SK-N-SH (cell line): ENCODE measurements around the gene CPEB3. TPM values are rescaled to one million over a fixed set of nuclear protein-coding genes. Genes with fewer than 3 reads are reported as not detected.
A peak's percentile ranks its signal among the peaks of the same experiment; 100 is the strongest.

Experiments
- CTCF ChIA-PET: fragments of 300-600, 350-600 bp; formaldehyde crosslinking; extraction: SDS; loops from one replicate; lab custom pipeline; 2021; lab: Yijun Ruan, JAX
- POLR2A ChIA-PET: fragments of 350-600 bp; sonication (Branson Sonifier 250); formaldehyde crosslinking; extraction: SDS; loops from one replicate; lab custom pipeline; 2020; ENCODE audit warnings: antibody characterized with exemption, inconsistent platforms; lab: Yijun Ruan, JAX
- DNase-seq: peaks from one replicate; pipeline ENCODE4 v3.0.0; 2012
- H2AFZ ChIP-seq: fragments of 200-600 bp; sonication (generic); 2 replicates; pipeline ENCODE4 v1.8.1; 2016; ENCODE audit warnings: antibody characterized with exemption, mild to moderate bottlenecking, low read depth
- H3F3A ChIP-seq: fragments of 200-600 bp; sonication (generic); replicated peaks from 2 replicates; pipeline ENCODE3; 2016; ENCODE audit warnings: antibody characterized with exemption, mild to moderate bottlenecking; ENCODE audit not compliant: insufficient read depth
- H3K27ac ChIP-seq, 2 experiments: fragments of 200-500 bp in 1 of 2; fragments of 200-600 bp in 1 of 2; sonication (Bioruptor generic) in 1 of 2; sonication (generic), shearing (Covaris generic) in 1 of 2; 2 replicates each; pipeline versions ENCODE4 v1.5.1 to v1.6.1; 2014 to 2016; ENCODE audit warnings: low read depth in 2 of 2, inconsistent platforms in 1 of 2, low read length in 1 of 2, mild to moderate bottlenecking in 1 of 2, mixed read lengths in 1 of 2
- H3K27me3 ChIP-seq: fragments of 200-600 bp; sonication (generic), shearing (Covaris generic); 2 replicates; pipeline ENCODE4 v1.6.1; 2016; ENCODE audit warnings: mixed run types; ENCODE audit not compliant: insufficient read depth
- H3K36me3 ChIP-seq, 2 experiments: fragments of 200-500 bp in 1 of 2; fragments of 200-600 bp in 1 of 2; sonication (Bioruptor generic) in 1 of 2; sonication (generic) in 1 of 2; replicated peaks in 1 of 2; 2 replicates each; pipeline versions ENCODE3 to v1.5.1; 2014 to 2016; ENCODE audit warnings: low read length in 1 of 2, mild to moderate bottlenecking in 1 of 2; ENCODE audit not compliant: insufficient read depth in 2 of 2, control insufficient read depth in 1 of 2
- H3K4me1 ChIP-seq, 2 experiments: fragments of 200-500 bp in 1 of 2; fragments of 200-600 bp in 1 of 2; sonication (Bioruptor generic) in 1 of 2; sonication (generic), shearing (Covaris generic) in 1 of 2; 2 replicates each; pipeline versions ENCODE4 v1.5.1 to v1.6.1; 2014 to 2016; ENCODE audit warnings: low read depth in 1 of 2, low read length in 1 of 2, mixed run types in 1 of 2; ENCODE audit not compliant: insufficient read depth in 2 of 2, control insufficient read depth in 1 of 2
- H3K4me2 ChIP-seq: fragments of 200-600 bp; sonication (generic), shearing (Covaris generic); 2 replicates; pipeline ENCODE4 v1.6.1; 2017; ENCODE audit warnings: mixed run types
- H3K4me3 ChIP-seq, 2 experiments: fragments of 200-500 bp in 1 of 2; fragments of 200-600 bp in 1 of 2; sonication (Bioruptor generic) in 1 of 2; sonication (generic), shearing (Covaris generic) in 1 of 2; 2 replicates each; pipeline versions ENCODE4 v1.5.1 to v1.8.1; 2014 to 2016; ENCODE audit warnings: low read depth in 2 of 2, inconsistent platforms in 1 of 2, low read length in 1 of 2, mild to moderate bottlenecking in 1 of 2, mixed read lengths in 1 of 2, moderate library complexity in 1 of 2
- H3K79me2 ChIP-seq: fragments of 200-600 bp; sonication (generic); 2 replicates; pipeline ENCODE4 v1.8.1; 2017; ENCODE audit warnings: mild to moderate bottlenecking; ENCODE audit not compliant: insufficient read depth
- H3K9ac ChIP-seq: fragments of 200-600 bp; sonication (generic); 2 replicates; pipeline ENCODE4 v1.6.1; 2017; ENCODE audit warnings: mixed run types
- H3K9me2 ChIP-seq: fragments of 200-600 bp; sonication (generic); 2 replicates; pipeline ENCODE4 v1.6.1; 2017; ENCODE audit warnings: mixed run types
- H3K9me3 ChIP-seq: fragments of 200-600 bp; sonication (generic); 2 replicates; pipeline ENCODE4 v1.6.1; 2017; ENCODE audit warnings: mixed run types, mild to moderate bottlenecking, moderate library complexity
- H4K20me1 ChIP-seq: fragments of 200-600 bp; sonication (generic); 2 replicates; pipeline ENCODE4 v1.6.1; 2017; ENCODE audit warnings: mild to moderate bottlenecking, mixed run types; ENCODE audit not compliant: insufficient read depth
- CHD2 ChIP-seq: fragments of 150-350 bp; IDR thresholded peaks from 2 replicates; pipeline ENCODE4 v1.6.1; 2018; ENCODE audit warnings: low read length; ENCODE audit not compliant: partially characterized antibody
- CTCF ChIP-seq: fragments of 200-600 bp; sonication (generic); IDR thresholded peaks from 2 replicates; pipeline ENCODE4 v1.6.1; 2017; ENCODE audit warnings: antibody characterized with exemption, mild to moderate bottlenecking, moderate library complexity
- ELF1 ChIP-seq: IDR thresholded peaks from 2 replicates; pipeline ENCODE4 v1.4.0; 2012
- EP300 ChIP-seq, 2 experiments: IDR thresholded peaks; 2 replicates each; pipeline versions ENCODE4 v1.4.0 to v1.6.1; 2012; ENCODE audit warnings: borderline replicate concordance in 1 of 2, low read depth in 1 of 2, low read length in 1 of 2
- GATA2 ChIP-seq: sonication (generic); formaldehyde crosslinking; IDR thresholded peaks from 2 replicates; pipeline ENCODE4 v1.5.0; 2020; ENCODE audit warnings: mild to moderate bottlenecking, missing genetic modification reagents
- IRF3 ChIP-seq: fragments of 150-350 bp; IDR thresholded peaks from 2 replicates; pipeline ENCODE4 v1.6.1; 2016; ENCODE audit warnings: mild to moderate bottlenecking, low read depth, low read length
- JUND ChIP-seq: IDR thresholded peaks from 2 replicates; pipeline ENCODE4 v1.4.0; 2012
- NFIC ChIP-seq: IDR thresholded peaks from 2 replicates; pipeline ENCODE4 v1.4.0; 2012; ENCODE audit warnings: borderline replicate concordance
- NRF1 ChIP-seq: IDR thresholded peaks from 2 replicates; pipeline ENCODE4 v1.6.1; 2012; ENCODE audit warnings: low read depth, mild to moderate bottlenecking, low read length
- PBX3 ChIP-seq: IDR thresholded peaks from 2 replicates; pipeline ENCODE4; 2012
- POLR2AphosphoS5 ChIP-seq: IDR thresholded peaks from 2 replicates; pipeline ENCODE4 v1.6.1; 2012; ENCODE audit warnings: low read depth, low read length
- RAD21 ChIP-seq: IDR thresholded peaks from 2 replicates; pipeline ENCODE4 v1.6.1; 2012; ENCODE audit warnings: mild to moderate bottlenecking, low read length
- REST ChIP-seq: IDR thresholded peaks from 2 replicates; pipeline ENCODE4 v1.6.1; 2012; ENCODE audit warnings: mild to moderate bottlenecking, low read depth, low read length, moderate library complexity
- RFX5 ChIP-seq: IDR thresholded peaks from 2 replicates; pipeline ENCODE4 v1.6.1; 2012; ENCODE audit warnings: mild to moderate bottlenecking, improper control_type of control experiment, low read length
- RXRA ChIP-seq: IDR thresholded peaks from 2 replicates; pipeline ENCODE4 v1.4.0; 2012; ENCODE audit warnings: low read depth, mild to moderate bottlenecking, borderline replicate concordance
- SIN3A ChIP-seq: IDR thresholded peaks from 2 replicates; pipeline ENCODE4 v1.6.1; 2012; ENCODE audit warnings: low read depth, mild to moderate bottlenecking, low read length, moderate library complexity, borderline replicate concordance
- TCF12 ChIP-seq: IDR thresholded peaks from 2 replicates; pipeline ENCODE4 v1.4.0; 2012
- TEAD4 ChIP-seq: IDR thresholded peaks from 2 replicates; pipeline ENCODE4 v1.4.0; 2012; ENCODE audit warnings: mild to moderate bottlenecking, borderline replicate concordance; ENCODE audit not compliant: insufficient read depth
- YY1 ChIP-seq: IDR thresholded peaks from 2 replicates; pipeline ENCODE4 v1.4.0; 2012; ENCODE audit warnings: low read depth, mild to moderate bottlenecking
- ZBTB33 ChIP-seq: IDR thresholded peaks from 2 replicates; pipeline ENCODE4 v1.4.0; 2012; ENCODE audit warnings: low read depth, borderline replicate concordance
- WGBS: methylation state at CpG from one replicate; pipeline ENCODE4 v1.1.6; 2017; ENCODE audit warnings: low lambda C conversion rate; 5-methylcytosine and 5-hydroxymethylcytosine counted together
- polyA plus RNA-seq, 3 experiments: library from polyadenylated mRNA; depleted of rRNA; stranded (reverse); fragments of >200 nt; gene quantifications; 2 replicates each; pipeline ENCODE4 v1.2.3, GENCODE V29; 2012
- TF ChIP-seq, protein P1 (sequence below): IDR thresholded peaks from 2 replicates; pipeline ENCODE4 v1.4.0; 2012; ENCODE audit warnings: low read depth, borderline replicate concordance

The CPEB3 gene
- polyA plus RNA-seq (2012; rRNA removed) = 0.36 TPM in 2 replicates
- polyA plus RNA-seq (2012; cell fraction: cytosol; rRNA removed) = 0.28 and 0.30 TPM in 2 replicates
- 0.66 and 0.97 TPM in 2 replicates for polyA plus RNA-seq (2012; cell fraction: nucleus; rRNA removed)

GRCh38 chr10:92290837-92291615 lies at the start of gene CPEB3, which contains the start of gene MARCHF5:
Gene CPEB3, minus strand, starts transcription at chr10:92291078. Its CDS starts 50,728 bp downstream, at chr10:92240350.
Gene MARCHF5, plus strand, starts transcription at chr10:92291167. Its CDS starts 328 bp downstream, at chr10:92291495.
- Histone ChIP-seq H3K27ac (peak within 1 kb of the TSS; percentile 77 to 87), H3K4me3 (peak within 1 kb of the TSS; percentile 95 to 98), H3K9ac (peak within 1 kb of the TSS; percentile 97), H3K36me3 (peaks cover 7 to 19% of the 10 kb centered on the region in 2 experiments), H3K9me3 (no peaks in the 10 kb centered on the region), H3K4me2 (peak within 1 kb of the TSS; percentile 93), H2AFZ (peak within 1 kb of the TSS; percentile 95), H3K27me3 (no peaks in the 10 kb centered on the region), H4K20me1 (peaks cover 33% of the 10 kb centered on the region), H3F3A (peaks cover 13% of the 10 kb centered on the region), H3K79me2 (peaks cover 69% of the 10 kb centered on the region), H3K4me1 (peaks cover 4% of the 10 kb centered on the region in 2 experiments; a peak in 2 of 4 replicates), H3K9me2 (no peaks in the 10 kb centered on the region)
- 3% methylated on average over 23 of the region's 79 CpGs for WGBS
- peak; percentile 96 for DNase-seq
- ChIA-PET POLR2A (interaction anchor here (0.6 to 1.6 kb wide), 4 partner anchors 38 to 61 kb away, joined by 3 to 7 read pairs (median 6); no protein-coding TSS in a partner anchor), CTCF (interaction anchor here (0.6 to 4.1 kb wide), 15 partner anchors 12 to 205 kb away, joined by 3 to 51 read pairs (median 4); no protein-coding TSS in a partner anchor)
- peak; percentile 40; the same call in 1 of the 2 replicates for TF ChIP-seq YY1
- peak; percentile 57 for TF ChIP-seq CTCF
- TF ChIP-seq TEAD4 = no peak
- TF ChIP-seq NFIC = peak; percentile 53; the same call in 1 of the 2 replicates
- TF ChIP-seq GATA2 (CRISPR knock-in tag) = no peak
- TF ChIP-seq EP300 (IDR thresholded peaks at IDR 0.05; ENCODE audit: borderline replicate concordance in 1 of 2, low read depth in 1 of 2, low read length in 1 of 2) = peak in 1 of 2 experiments; percentile 28; a peak in 1 of 4 replicates
- TF ChIP-seq IRF3 = no peak
- TF ChIP-seq PBX3 = no peak
- peak; percentile 66 for TF ChIP-seq NRF1
- TF ChIP-seq JUND = no peak
- no peak for TF ChIP-seq RXRA
- no peak for TF ChIP-seq REST
- no peak; the same call in 1 of the 2 replicates for TF ChIP-seq POLR2AphosphoS5
- TF ChIP-seq, protein P1, sequence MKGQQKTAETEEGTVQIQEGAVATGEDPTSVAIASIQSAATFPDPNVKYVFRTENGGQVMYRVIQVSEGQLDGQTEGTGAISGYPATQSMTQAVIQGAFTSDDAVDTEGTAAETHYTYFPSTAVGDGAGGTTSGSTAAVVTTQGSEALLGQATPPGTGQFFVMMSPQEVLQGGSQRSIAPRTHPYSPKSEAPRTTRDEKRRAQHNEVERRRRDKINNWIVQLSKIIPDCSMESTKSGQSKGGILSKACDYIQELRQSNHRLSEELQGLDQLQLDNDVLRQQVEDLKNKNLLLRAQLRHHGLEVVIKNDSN = no peak; the same call in 1 of the 2 replicates
- TF ChIP-seq CHD2 = peak; percentile 60
- no peak for TF ChIP-seq ZBTB33
- TF ChIP-seq TCF12 = no peak; the same call in 1 of the 2 replicates
- TF ChIP-seq RAD21 = peak; percentile 35
- TF ChIP-seq ELF1 = peak; percentile 48
- TF ChIP-seq SIN3A = no peak; the same call in 1 of the 2 replicates
- TF ChIP-seq RFX5 = no peak
